Measurements from ENCODE around the gene CCDC154. TPM values are rescaled to one million over a fixed set of nuclear protein-coding genes. Genes with fewer than 3 reads are reported as not detected.

CCDC154 gene
- total RNA-seq, 4 donors from 2014 or later, result 0.48 to 5.3 (median 0.51) TPM; not detected in 1

GRCh38 chr16:1429631-1430030 lies 14.7 kb downstream of the CCDC154 start:
- Histone ChIP-seq H3K27ac (no peak overlapping the region), H3K4me1 (no peaks in the 10 kb centered on the region), H3K9me3 (no peaks in the 10 kb centered on the region), H3K36me3 (no peaks in the 10 kb centered on the region), H3K4me3 (no peak overlapping the region), H3K27me3 (no peaks in the 10 kb centered on the region)
- no peak for DNase-seq
- TF ChIP-seq, protein P1, sequence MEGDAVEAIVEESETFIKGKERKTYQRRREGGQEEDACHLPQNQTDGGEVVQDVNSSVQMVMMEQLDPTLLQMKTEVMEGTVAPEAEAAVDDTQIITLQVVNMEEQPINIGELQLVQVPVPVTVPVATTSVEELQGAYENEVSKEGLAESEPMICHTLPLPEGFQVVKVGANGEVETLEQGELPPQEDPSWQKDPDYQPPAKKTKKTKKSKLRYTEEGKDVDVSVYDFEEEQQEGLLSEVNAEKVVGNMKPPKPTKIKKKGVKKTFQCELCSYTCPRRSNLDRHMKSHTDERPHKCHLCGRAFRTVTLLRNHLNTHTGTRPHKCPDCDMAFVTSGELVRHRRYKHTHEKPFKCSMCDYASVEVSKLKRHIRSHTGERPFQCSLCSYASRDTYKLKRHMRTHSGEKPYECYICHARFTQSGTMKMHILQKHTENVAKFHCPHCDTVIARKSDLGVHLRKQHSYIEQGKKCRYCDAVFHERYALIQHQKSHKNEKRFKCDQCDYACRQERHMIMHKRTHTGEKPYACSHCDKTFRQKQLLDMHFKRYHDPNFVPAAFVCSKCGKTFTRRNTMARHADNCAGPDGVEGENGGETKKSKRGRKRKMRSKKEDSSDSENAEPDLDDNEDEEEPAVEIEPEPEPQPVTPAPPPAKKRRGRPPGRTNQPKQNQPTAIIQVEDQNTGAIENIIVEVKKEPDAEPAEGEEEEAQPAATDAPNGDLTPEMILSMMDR (IDR thresholded peaks at IDR 0.05), result no peak
- no peak for TF ChIP-seq POLR2A (IDR thresholded peaks at IDR 0.05)
- intact Hi-C loops (cut with DNase I; ENCODE audit: low total_unique reads), result no loop called here

DNA sequence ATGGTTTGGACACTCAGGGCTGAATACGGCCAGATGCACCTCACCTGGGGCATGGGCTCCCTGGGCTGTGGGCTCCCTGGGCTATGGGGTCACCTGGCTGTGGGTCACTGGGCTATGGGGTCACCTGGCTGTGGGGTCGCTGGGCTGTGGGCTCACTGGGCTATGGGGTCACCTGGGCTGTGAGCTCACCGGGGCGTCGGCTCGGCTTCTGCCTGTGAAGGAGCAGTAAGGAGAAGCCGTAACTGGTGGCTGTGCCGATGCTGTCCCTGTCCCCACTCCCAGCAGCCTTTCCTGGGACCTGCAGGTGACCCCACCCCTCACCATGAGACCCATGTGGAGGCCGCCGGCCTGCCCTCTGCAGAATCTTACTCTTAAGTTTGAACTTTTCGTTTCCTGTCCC lies 15.3 kb downstream of the CCDC154 start:
- no peaks in the 10 kb centered on the region for H3K36me3 ChIP-seq
- TF ChIP-seq, protein P1 (IDR thresholded peaks at IDR 0.05), result no peak
- no peak for TF ChIP-seq POLR2A (IDR thresholded peaks at IDR 0.05)
- H3K4me3 ChIP-seq, result no peak overlapping the region
- H3K27me3 ChIP-seq, result no peaks in the 10 kb centered on the region
- intact Hi-C loops (cut with DNase I; ENCODE audit: low total_unique reads), result no loop called here
- DNase-seq, result no peak
- no peaks in the 10 kb centered on the region for H3K4me1 ChIP-seq
- H3K9me3 ChIP-seq, result no peaks in the 10 kb centered on the region
- no peak overlapping the region for H3K27ac ChIP-seq

DNA sequence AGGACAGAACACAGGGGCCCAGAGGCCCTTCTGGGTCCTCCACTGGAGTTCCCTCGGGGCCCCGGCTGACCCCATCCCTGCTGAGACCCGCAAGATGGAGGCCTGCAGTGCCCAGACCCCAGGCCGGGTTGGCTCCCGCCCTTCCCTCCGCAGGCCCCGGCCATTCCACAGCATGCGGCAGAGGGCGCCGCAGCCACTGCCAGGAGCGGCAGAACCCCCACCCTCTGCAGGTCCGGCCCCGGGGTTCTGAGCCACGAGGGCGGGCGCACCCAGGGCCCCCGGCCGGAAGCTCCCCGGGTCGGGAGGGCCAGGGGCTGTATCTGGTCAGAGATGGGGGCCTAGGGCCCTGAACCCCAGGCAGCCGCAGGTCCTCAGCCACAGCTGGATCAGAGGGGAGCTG lies 15.8 kb downstream of the CCDC154 start:
- H3K9me3 ChIP-seq, result no peaks in the 10 kb centered on the region
- TF ChIP-seq, protein P1 (IDR thresholded peaks at IDR 0.05), result peak in 1 of 4 experiments; percentile 20
- no peak for TF ChIP-seq POLR2A (IDR thresholded peaks at IDR 0.05)
- H3K27me3 ChIP-seq, result no peaks in the 10 kb centered on the region
- intact Hi-C loops (cut with DNase I; ENCODE audit: low total_unique reads), result no loop called here
- H3K36me3 ChIP-seq, result no peaks in the 10 kb centered on the region
- no peaks in the 10 kb centered on the region for H3K4me1 ChIP-seq
- no peak for DNase-seq
- no peak overlapping the region for H3K27ac ChIP-seq
- no peak overlapping the region for H3K4me3 ChIP-seq

- no peaks in the 10 kb centered on the region for H3K4me1 ChIP-seq
- DNase-seq, result no peak
- TF ChIP-seq, protein P1 (IDR thresholded peaks at IDR 0.05), result no peak
- TF ChIP-seq POLR2A (IDR thresholded peaks at IDR 0.05), result no peak
- H3K4me3 ChIP-seq, result no peak overlapping the region
- H3K27me3 ChIP-seq, result no peaks in the 10 kb centered on the region
- H3K27ac ChIP-seq, result no peak overlapping the region
- no peaks in the 10 kb centered on the region for H3K9me3 ChIP-seq
- intact Hi-C loops (cut with DNase I; ENCODE audit: low total_unique reads), result no loop called here
- H3K36me3 ChIP-seq, result no peaks in the 10 kb centered on the region
These were observed 16.6 kb downstream of the CCDC154 start for GRCh38 chr16:1427473-1428461.

GRCh38 chr16:1426734-1427471 lies 17.5 kb downstream of the CCDC154 start:
- no peaks in the 10 kb centered on the region for H3K4me1 ChIP-seq
- no peak overlapping the region for H3K27ac ChIP-seq
- no peak overlapping the region for H3K4me3 ChIP-seq
- no peaks in the 10 kb centered on the region for H3K9me3 ChIP-seq
- H3K27me3 ChIP-seq, result no peaks in the 10 kb centered on the region
- TF ChIP-seq, protein P1 (IDR thresholded peaks at IDR 0.05), result no peak
- no peak for TF ChIP-seq POLR2A (IDR thresholded peaks at IDR 0.05)
- DNase-seq, result no peak
- intact Hi-C loops (cut with DNase I; ENCODE audit: low total_unique reads), result no loop called here
- H3K36me3 ChIP-seq, result no peaks in the 10 kb centered on the region

Measured in uterus (tissue), 4 donors.